ENCODE measurements around the gene OTOF.
"Not testable (repeated sequence)": the region's sequence is repeated elsewhere in the genome, so short reads cannot be mapped to it uniquely, and the experiment has no call there.

Gene OTOF

DNA sequence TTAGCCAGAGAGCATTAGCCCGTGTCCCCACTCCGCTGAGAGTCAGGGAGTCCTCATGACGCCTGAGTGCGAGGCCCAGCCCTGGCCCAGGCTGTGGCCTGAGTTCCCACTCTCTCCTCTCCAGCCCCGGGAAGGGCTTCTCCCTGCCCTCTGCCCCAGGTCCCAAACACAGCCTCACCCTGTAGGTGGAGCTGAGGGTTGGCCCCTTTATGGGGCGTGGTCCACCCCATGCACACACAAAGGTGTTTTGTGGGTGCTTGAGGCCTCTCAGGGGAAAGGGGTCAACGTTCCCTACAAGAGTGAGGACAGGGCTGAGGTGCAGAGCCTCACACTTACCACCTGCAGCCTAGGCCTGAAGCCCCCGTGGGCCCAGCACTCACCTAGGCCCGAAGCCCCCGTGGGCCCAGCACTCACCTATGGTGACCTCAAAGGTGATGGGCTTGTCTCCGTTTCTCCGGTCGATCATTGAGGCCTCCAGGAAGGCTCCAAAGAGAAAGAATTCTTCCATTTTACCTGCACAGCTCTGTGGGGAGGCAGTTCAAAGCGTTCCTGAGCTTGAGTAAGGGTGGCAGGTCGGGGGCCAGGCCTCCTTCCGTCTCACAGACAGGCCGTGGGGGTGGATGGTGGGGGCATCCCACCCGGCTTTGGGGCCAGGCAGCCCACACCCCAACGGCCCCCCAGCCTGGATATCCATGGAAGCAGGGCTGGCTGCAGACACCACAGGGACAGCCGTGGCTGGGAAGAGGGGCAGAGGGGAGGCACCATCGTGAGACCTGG lies 2.1 kb upstream of the OTOF start:
- no peak for DNase-seq (ENCODE audit: low read depth)

DNA sequence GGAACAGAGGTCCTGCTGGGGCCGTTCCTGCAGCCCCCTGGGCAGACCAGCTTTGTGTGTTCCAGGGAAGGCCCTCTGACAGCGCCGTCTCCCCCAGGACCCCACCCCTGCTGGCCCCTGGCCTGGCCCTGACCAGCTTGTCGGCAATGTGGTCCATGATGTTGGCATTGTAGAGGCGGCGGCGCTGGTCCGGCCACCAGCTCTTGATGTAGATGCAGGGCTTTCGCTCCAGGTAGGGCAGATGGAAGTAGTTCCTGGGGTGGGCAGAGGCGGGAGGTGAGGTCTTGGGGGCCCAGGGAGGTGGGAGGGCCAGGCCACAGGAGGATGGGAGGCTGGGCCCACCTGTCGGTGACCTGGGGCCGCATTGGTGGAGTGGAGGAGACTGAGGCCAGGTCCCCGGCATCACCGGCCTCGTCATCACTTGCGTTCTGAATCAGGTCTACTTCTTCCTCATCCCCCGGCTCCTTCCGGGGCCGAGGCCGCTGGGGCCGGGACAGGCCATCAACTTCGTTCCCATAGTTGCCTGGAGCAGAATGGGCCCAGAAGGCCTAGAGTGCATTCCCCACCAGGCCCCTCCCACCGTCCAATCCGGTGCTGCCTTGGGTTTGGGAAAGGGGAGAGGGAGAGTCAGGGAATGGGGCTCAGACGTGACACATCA lies 1.3 kb upstream of the OTOF start:
- DNase-seq (ENCODE audit: low read depth) = no peak

DNA sequence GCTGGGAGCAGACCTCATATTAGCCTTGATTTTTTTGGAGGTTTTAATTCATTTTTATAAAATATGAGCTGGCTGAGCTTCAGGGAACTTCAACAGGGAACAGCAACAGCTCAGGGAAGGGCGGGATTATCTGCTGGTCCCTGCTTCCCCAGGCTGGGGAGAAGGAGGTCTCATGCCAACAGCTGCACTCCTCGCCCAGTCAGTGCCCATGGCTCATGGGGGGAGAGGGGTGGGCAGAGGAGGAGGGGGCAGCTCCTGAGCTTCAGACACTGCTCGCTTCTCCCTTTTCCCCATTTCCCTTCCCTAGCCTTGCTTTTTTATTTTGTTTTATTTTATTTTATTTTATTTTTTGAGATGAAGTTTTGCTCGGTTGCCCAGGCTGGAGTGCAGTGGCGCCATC lies 442 bp upstream of the OTOF start:
- DNase-seq (ENCODE audit: low read depth) = no peak

DNA sequence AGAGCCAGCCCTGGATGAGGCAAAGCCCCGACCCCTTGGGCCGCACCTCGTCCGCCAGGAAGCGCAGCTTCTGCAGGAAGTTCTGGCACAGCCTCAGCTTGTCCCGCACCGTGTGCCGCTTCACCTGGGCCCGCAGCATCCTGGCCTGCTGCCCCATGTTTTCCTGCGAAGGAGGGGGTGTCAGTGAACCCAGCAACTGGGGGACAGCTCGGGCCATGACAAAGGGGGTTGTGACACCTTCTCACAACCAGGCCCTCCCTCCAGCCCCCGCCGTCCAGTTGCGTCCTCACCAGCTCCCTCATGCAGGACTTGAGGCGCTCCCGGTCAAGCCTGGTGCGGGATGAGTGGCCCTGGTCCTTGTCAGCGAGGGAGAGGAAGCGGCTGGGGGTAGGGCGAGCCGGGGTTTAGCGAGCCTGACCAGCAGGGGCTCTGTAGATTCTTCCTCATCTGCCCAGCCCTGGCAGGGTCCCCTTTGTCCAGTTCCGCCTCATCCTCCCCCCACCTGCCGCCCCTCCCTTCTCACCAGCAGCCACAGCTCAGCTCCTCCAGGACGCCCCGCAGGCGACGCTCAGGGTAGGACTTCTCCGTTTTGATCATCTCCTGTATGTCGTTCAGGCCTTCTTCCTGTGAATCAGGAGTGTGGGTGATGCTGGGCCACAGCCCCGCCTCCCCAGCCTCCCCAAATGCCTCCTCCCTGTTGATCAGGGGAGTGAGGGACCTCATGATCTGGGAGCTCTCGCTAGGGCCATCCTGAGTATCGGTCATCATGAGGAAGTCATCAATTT lies 606 bp downstream of the OTOF start:
- DNase-seq (ENCODE audit: low read depth) = no peak

DNA sequence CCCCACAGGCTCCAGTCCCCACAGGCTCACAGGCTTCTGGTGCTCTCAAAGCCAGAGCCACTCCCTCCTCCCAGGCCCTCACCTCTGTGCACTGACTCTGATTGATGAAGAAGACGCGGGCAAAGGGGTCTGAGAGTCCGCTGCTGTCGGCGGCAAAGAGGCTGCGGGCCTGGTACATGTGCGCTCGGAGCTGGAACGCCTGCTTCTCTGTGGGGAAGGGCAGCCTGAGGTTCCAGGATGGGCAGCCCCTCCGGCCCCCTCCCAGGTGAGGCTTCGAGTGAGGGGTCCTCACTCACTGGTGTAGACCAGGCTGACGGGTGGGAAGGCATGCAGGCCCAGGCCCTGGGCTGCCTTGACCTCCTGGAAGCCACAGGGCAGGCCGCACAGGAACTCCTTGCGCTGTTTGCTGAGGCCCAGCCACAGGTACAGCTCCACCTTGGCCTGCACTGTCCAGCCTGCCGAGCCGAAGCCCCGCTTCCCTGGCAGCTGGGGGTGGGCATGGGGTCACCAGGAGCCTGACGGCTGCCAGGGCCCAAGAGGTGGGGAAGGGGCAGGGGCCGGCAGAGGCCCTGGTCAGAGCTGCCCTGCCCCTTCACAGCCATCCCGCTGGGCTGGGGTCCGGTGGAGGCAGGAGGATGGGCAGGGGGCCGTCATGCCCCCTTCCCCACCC lies 2.0 kb downstream of the OTOF start:
- no peak for DNase-seq (ENCODE audit: low read depth)

DNA sequence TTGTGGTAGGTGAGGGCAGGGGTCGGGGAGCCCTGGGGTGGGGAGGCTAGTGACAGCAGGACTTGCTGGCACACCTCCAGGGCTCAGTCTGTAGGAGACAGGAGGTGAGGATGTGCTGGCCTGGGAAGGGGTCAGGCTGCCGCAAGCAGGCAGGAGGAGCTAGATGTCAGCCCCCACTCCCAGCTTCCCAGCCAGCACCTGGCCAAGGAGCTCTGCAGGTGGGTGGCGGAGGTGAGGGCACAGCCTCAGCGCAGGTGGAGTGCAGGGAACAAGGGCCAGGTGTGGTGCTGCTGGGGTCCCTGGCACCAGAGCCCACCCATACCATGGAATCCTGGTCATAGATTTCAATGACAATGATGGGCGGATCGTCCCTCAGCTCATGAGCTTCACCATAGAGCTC lies 2.9 kb downstream of the OTOF start:
- no peak for DNase-seq (ENCODE audit: low read depth)

DNA sequence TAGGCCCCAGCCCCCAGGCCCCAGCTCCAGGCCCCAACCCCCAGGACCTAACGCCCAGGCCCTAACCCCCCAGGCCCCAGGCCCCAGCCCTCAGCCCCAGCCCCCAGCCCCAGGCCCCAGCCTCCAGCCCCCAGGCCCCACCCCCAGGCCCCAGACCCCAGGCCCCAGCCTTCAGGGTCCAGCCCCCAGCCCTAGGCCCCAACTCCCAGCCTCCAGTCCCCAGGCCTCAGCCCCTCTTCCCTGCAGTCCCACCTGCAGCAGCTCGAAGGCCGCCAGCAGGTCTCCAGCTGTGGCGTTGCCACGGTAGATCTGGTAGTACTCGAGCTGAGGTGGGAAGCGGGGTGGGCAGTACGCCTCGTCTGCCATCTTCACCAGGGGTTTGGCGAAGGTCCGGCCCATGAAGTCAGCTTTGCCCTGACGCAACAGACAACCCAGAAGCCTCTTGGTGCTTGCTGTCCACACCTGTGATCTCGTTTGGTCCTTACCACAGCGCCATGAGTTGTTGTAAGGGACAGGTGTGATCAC lies 3.6 kb downstream of the OTOF start:
- DNase-seq (ENCODE audit: low read depth) = no peak

DNA sequence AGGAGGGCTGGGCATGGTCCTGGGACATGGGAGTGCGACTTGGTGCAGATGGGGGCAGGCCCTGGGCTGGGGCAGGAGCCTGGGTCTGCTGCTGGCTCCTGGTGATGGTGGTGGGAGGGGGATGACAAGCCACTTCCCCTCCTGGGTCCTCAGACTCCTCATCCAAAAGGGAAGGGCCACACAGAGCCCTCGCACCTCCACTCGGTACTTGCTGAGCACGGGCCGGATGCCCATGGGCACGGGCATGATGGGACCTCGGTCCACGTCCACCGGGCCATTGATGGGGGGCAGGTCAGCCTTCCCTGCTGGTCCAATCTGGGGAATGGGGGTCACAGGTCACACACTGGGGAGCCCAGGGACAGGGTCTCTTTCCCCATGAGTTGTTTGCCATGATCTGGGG lies 4.1 kb downstream of the OTOF start:
- DNase-seq (ENCODE audit: low read depth) = no peak

DNA sequence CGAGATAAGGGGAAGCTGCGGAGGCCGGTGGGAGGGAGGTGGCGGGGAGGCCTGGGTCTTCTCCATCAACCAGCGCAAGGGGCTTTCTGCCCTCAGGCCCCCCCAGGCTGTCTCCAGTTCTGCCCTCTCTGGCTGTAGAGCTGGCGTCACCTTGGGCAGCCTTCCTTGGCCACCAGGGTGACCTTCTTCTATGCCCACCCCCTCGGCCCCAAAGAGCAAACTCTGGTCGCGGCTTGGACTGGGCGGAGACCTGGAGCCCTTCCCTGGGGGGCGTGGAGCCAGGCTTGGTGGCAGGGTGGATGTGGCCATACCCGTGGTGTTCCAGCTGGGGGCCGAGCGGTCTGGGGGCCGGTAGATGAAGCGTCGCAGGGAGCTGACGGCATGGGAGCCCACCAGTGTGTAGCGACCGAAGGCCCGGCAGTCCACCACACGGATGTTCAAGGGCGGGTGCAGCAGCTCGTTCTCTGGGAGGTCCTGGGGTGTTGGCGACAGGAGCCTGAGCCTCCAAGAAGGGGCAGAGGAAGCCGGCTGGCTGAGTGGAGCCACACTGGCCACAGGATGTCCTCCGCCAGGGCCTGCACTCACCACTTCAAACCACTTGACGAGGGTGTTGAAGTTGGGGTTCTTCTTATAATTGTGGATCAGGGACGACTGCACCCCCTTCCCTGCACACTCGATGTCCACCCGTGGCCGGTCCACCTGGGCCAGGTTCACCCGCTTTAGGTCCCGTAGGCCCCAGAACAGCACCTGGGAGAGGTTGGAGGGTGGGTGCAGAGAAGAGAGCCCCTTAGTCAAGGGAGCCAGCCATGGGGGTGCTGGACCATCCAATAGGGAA lies 4.9 kb downstream of the OTOF start:
- no peak for DNase-seq (ENCODE audit: low read depth)

DNA sequence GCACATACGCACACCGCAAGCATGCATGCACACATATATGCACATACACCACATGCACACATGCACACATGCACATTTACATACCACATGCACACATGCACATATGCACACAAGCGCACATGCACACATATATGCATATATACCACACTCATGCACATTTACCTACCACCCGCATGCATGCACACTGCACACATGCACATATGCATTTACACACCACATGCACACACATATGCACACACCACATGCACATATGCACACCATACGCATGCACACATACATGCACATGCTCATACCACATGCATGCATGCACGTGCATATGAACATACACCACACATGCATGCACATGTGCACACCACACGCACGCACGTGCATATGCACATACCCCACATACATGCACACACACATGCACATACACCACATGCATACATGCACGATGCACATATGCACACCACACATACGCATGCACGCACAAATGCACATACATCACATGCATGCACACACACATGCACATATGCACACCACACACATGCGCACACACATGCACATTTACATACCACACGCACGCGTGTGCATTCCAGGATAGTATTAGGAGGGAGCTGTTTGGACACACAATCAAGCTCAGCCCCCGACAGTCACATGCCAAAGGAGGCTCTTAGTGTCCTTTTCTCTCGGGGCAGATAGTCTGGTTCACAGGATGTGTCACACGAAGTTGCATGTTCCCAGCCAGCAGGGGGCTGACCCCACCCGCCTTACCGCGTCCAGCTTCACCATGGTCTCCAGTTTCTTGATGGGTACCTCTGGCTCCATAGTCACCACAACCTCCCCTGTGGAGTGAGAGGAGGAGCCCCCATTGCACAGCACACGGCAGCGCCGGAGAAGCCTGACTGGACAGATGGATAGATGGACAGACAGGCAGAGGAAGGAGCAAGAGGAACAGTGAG lies 5.9 kb downstream of the OTOF start:
- no peak for DNase-seq (ENCODE audit: low read depth)

DNA sequence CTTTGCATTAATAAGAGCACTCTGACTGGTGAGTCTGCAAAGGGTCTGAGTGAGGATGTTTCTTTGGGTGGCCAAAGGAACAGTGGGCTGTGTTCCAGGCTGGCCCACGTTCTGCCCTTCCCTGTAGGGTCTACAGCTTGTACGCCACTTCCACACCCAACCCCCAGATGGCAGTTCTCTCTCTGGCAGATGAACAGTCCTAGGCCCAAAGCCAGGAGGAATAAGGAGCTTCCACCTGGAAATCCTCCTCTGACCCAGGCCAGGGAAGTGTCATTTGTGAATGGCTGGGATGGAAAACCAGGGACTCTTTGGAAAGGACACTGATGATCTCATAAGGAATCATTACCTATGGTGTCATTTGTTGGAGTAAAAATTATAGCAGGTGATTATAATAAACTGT lies 6.6 kb downstream of the OTOF start:
- no peak for DNase-seq (ENCODE audit: low read depth)

DNA sequence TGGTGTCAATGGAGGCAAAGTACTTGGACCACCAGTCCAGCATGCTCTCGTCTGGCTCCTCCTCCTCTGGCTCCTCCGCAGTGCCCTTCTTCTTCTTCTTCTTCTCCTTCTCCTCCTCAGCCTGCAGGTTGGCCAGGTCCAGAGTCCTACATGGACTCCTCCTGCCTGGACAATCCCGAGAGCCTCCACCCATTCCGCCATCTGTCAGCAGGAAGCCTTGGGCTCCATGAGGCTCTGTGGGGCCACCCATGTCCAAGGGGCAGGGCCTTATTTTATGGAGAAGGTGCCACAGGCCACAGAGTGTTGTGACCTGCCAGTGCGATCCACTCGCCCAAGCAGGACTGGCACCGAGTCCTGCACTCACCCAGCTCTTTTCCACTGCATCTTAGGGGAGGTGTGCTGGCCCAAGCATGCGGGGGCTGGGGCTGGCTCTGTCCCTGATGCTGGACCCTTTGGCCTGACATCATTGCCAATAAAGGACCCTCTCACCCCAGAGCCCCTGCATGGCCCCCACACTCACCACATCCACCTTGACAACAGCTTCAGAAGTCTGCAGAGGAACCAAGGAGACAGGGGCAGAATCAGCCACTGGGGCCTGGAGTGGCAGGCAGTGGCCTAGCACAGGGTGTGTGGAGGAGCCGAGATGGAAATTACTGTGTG lies 7.2 kb downstream of the OTOF start:
- no peak for DNase-seq (ENCODE audit: low read depth)

DNA sequence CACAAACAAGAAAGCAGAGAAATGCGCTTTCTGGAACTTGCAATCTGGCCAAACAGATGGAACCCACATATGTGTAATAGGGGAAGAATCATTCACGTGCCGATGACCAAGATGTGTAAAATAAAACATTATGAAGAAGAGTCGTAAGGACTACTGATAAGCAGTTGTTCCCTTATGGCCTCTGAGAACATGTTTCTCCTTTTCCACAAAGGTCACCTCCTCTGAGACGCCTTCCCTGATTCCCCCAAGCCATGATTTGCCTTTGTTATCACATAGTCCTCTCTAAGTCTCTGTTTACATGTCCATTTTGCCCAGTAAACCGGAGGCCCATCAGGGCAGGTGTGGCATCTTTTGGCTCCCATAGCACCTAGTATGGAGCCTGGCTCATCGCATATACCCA lies 8.0 kb downstream of the OTOF start:
- no peak for DNase-seq (ENCODE audit: low read depth)

DNA sequence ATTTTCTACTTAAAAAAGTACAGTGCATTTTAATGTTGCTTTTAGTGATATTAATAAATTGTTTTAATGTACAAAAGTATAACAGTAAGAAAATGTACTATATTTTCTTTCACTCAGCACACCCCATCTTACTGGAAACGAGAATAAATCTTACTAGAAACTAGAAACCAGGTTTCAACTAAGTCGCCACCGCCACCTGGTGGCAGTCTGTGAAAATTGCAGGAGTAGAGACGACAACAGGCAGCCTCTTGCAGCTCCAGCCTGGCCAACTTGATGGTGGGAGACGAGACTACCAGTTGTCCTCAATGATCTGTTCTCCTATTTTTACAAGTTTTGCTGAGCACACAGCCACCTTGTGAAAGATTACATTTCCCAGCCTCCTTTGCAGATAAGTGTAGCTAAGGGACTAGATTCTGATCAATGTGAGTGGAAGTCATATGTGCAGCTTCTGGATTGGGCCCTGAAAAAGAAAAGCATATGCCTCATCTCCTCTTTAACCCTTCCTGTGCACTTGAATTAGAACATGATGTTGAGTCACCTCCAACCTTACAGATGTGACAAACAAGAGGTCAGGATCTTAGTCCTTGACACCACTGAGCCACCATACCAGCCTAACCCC lies 8.7 kb downstream of the OTOF start:
- peak; percentile 43 for DNase-seq (ENCODE audit: low read depth)

DNA sequence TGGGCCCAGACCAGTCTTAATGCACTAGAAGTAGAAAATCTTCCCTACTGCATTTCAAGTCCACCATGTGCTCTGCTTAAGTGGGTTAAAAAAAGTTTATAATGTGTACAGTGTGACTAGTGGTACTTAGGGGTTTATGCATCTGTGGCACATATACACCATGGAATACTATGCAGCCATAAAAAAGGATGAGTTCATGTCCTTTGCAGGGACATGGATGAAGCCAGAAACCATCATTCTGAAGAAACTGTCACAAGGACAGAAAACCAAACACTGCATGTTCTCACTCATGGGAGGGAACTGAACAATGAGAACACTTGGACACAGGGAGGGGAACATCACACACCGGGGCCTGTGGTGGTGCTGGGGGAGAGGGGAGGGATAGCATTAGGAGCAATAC lies 9.4 kb downstream of the OTOF start:
- DNase-seq (ENCODE audit: low read depth) = not testable (repeated sequence)

DNA sequence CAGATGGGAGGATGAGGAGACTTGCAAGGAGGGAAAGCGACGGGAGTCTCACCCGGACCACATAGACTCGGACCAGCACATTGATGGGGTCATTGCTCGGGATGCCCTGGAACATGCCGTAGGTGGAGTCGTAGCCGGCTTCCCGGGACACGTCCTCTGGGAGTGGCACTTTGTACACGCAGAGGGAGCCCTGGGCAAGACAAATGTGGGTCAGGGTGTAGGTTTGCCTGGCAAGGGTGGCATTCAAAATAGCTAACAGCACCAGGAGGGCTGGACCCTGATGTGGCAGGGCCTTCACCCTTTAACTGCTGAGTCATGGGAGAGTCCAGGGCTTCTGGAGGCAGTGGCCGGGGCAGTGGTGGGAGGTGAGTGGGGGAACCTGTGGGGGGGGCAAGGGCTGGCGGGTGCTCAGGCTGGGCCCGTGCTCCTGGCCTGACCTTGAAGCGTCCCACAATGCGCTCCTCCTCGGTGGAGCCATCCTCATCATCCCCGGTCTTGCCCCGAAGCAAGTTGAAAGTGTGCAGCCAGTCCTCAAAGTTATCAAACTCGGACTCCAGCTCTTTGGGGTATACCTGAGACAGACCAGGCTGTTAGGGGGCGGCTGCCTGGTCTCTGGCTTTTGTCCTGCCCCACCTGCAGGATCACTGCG lies 11.1 kb downstream of the OTOF start:
- no peak for DNase-seq (ENCODE audit: low read depth)

DNA sequence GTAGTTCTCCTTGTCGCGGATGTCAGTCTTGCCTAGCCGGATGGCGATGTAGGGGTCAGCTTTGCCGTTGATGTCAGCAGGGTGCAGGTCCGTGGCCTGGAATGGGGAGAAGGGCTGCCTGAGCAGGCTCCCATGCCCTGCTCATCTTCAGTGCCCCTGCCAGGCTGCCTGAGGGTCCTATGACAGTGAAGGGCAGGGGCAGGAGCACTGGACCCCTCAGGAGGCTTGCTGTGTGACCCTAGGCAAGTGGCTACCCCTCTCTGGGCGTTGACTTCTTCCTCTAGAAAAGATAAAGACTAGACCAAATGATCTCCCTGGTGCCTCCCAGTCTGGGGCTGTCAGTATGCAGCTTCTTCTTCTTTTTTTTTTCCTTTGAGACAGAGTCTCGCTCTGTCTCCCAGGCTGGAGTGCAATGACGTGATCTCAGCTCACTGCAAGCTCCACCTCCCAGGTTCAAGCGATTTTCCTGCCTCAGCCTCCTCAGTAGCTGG lies 11.9 kb downstream of the OTOF start:
- no peak for DNase-seq (ENCODE audit: low read depth)

DNA sequence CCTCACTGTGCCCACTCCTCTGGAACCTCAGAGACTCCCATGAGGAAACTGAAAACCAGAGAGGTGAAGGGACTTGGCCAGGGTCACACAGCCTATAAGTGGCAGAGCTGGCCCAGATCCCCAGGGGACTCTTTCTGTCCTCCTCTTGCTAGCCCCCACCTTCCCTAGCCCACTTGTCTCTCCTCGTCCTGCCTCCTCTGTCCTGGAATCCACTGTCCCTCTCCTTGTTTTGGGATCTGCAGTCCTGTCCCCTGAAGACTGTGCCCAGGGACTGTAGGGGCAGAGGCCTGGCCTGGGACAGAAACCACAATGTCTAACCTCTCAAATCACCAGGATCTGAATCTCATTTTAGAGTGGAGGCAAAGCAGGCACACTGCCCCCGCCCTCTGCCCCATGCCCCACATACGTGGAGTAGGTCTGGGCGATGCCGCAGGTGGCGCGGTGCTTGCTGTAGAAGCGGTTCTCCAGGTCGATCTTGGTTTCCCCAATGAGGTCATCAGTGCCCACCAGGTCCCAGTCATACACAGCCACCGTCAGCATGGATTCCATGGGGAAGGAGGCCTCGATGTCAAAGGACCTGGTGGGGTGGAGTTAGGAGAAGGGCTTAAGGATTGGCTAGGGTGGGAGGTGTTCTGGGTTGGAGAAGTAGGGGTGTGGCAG lies 12.5 kb downstream of the OTOF start:
- no peak for DNase-seq (ENCODE audit: low read depth)
